Breast epithelium (tissue), 3 donors: ENCODE data around the gene ATG16L2.

ENCODE experiments used
- POLR2A ChIP-seq: fragments of 450-650 bp; IDR thresholded peaks from one replicate; pipeline ENCODE4 v1.6.1; 2016; ENCODE audit warnings: antibody characterized with exemption, mild to moderate bottlenecking, moderate library complexity
- POLR2AphosphoS5 ChIP-seq, 3 donors: sonication (generic); formaldehyde crosslinking; IDR thresholded peaks; one replicate each; pipeline ENCODE4 v1.6.1; 2017; ENCODE audit warnings: antibody characterized with exemption in 3 of 3
- TF ChIP-seq, protein P1 (sequence below), 3 donors: fragments of 450-650 bp; IDR thresholded peaks; one replicate each; pipeline ENCODE4 v1.5.1; 2016 to 2017; ENCODE audit warnings: antibody characterized with exemption in 3 of 3, mild to moderate bottlenecking in 3 of 3, moderate library complexity in 3 of 3

DNA sequence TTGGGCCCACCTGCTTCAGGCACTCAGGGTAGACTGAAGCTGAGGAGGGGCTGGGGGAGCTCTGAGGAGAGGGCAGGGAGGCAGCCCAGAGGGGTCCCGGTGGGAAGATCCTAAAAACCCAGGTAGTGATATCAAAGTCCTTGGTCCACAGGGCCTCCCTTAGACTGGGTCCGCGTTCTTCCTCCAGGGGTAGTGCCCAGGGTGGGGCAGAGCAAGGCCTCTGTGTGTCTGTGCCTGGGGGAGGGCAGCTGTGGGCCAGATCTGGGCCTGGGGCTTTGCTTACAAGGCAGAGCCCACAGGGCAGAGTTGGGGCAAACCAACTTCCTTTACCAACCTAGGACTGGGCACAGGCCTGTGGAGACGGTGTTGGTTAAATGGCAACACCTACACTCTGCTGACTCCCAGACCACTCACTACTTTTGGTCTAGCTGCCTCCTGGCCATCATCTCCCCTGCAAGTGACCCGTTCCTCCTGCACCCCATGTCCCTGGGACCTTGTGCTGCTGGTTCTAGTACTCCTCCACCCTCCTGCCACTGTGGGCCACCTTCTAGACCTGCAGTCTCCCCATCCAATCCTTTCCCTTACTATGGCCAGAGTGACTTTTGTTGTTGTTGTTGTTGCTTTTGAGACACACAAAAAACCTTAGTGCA lies 15.8 kb downstream of the ATG16L2 start:
- TF ChIP-seq, protein P1, sequence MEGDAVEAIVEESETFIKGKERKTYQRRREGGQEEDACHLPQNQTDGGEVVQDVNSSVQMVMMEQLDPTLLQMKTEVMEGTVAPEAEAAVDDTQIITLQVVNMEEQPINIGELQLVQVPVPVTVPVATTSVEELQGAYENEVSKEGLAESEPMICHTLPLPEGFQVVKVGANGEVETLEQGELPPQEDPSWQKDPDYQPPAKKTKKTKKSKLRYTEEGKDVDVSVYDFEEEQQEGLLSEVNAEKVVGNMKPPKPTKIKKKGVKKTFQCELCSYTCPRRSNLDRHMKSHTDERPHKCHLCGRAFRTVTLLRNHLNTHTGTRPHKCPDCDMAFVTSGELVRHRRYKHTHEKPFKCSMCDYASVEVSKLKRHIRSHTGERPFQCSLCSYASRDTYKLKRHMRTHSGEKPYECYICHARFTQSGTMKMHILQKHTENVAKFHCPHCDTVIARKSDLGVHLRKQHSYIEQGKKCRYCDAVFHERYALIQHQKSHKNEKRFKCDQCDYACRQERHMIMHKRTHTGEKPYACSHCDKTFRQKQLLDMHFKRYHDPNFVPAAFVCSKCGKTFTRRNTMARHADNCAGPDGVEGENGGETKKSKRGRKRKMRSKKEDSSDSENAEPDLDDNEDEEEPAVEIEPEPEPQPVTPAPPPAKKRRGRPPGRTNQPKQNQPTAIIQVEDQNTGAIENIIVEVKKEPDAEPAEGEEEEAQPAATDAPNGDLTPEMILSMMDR (IDR thresholded peaks at IDR 0.05): no peak
- TF ChIP-seq POLR2A: no peak
- no peak for TF ChIP-seq POLR2AphosphoS5 (IDR thresholded peaks at IDR 0.05)
